H1 (cell line): Measurements from ENCODE around the gene IPO9. TPM values are rescaled to one million over a fixed set of nuclear protein-coding genes. Genes with fewer than 3 reads are reported as not detected.

Source experiments
- CTCF ChIA-PET: fragments of 300-600 bp; sonication (Branson Sonifier 250); formaldehyde crosslinking; loops from one replicate; lab custom pipeline; 2021; ENCODE audit not compliant: partially characterized antibody; lab: Charles Lee
- POLR2A ChIA-PET: fragments of 300-600 bp; sonication (Branson Sonifier 250); formaldehyde crosslinking; loops from one replicate; lab custom pipeline; 2021; ENCODE audit warnings: inconsistent platforms; ENCODE audit not compliant: partially characterized antibody; lab: Charles Lee
- DNase-seq, 2 experiments: peaks; one replicate each; pipeline versions ENCODE4 v3.0.0 to v3.0.0-alpha.2; 2010 to 2022; ENCODE audit warnings: low spot score in 2 of 2, low read depth in 1 of 2, mixed read lengths in 1 of 2
- FAIRE-seq: peaks from 2 replicates; lab custom pipeline; 2011; peaks lifted over from hg19 to GRCh38; lab: Jason Lieb, UNC
- H2AFZ ChIP-seq: 2 replicates; pipeline ENCODE4 v1.8.1; 2012; ENCODE audit warnings: low read length, inconsistent platforms
- H2AK5ac ChIP-seq: 2 replicates; pipeline ENCODE4 v1.6.1; 2013; ENCODE audit warnings: low read depth, low read length
- H2BK120ac ChIP-seq: replicated peaks from 2 replicates; pipeline ENCODE3; 2013; ENCODE audit warnings: low read depth, low read length, inconsistent platforms
- H2BK12ac ChIP-seq: 2 replicates; pipeline ENCODE4 v1.6.1; 2013; ENCODE audit warnings: low read depth, low read length
- H2BK15ac ChIP-seq: 2 replicates; pipeline ENCODE4 v1.6.1; 2013; ENCODE audit warnings: low read length
- H2BK20ac ChIP-seq: 2 replicates; pipeline ENCODE4 v1.6.1; 2013; ENCODE audit warnings: low read length
- H2BK5ac ChIP-seq: 2 replicates; pipeline ENCODE4 v1.6.1; 2013; ENCODE audit warnings: low read depth, low read length
- H3K14ac ChIP-seq: 2 replicates; pipeline ENCODE4 v1.6.1; 2013; ENCODE audit warnings: inconsistent platforms; ENCODE audit not compliant: insufficient read length
- H3K18ac ChIP-seq: 2 replicates; pipeline ENCODE4 v1.6.1; 2013; ENCODE audit warnings: low read length; ENCODE audit errors: extremely low read depth
- H3K23ac ChIP-seq: 2 replicates; pipeline ENCODE4 v1.6.1; 2013; ENCODE audit warnings: inconsistent platforms; ENCODE audit not compliant: insufficient read length
- H3K23me2 ChIP-seq: 2 replicates; pipeline ENCODE4 v1.6.1; 2013; ENCODE audit warnings: low read depth, low read length
- H3K27ac ChIP-seq: 2 replicates; pipeline ENCODE4 v1.6.1; 2011; ENCODE audit warnings: low read depth, low read length, inconsistent platforms
- H3K27me3 ChIP-seq, 4 experiments: replicated peaks in 1 of 4; 1 replicate in 1 of 4; 2 replicates in 3 of 4; pipeline versions ENCODE4 v1.6.1 to v1.8.1; 2011 to 2013; ENCODE audit warnings: low read length in 3 of 4, mild to moderate bottlenecking in 3 of 4, inconsistent platforms in 2 of 4, mixed read lengths in 2 of 4, moderate library complexity in 1 of 4; ENCODE audit not compliant: control insufficient read depth in 3 of 4, insufficient read depth in 3 of 4; ENCODE audit errors: extremely low read depth in 1 of 4
- H3K36me3 ChIP-seq, 4 experiments: 2 replicates each; pipeline versions ENCODE4 v1.6.1 to v1.8.1; 2011 to 2013; ENCODE audit warnings: mild to moderate bottlenecking in 4 of 4, low read length in 3 of 4, moderate library complexity in 2 of 4, control low read depth in 1 of 4, inconsistent platforms in 1 of 4; ENCODE audit not compliant: insufficient read depth in 4 of 4, control insufficient read depth in 2 of 4
- H3K4ac ChIP-seq: replicated peaks from 2 replicates; pipeline ENCODE3; 2013; ENCODE audit warnings: low read length, low read depth, mixed read lengths, inconsistent platforms; ENCODE audit not compliant: insufficient read length
- H3K4me1 ChIP-seq, 4 experiments: replicated peaks in 1 of 4; 1 replicate in 1 of 4; 2 replicates in 3 of 4; pipeline versions ENCODE4 v1.6.1 to v1.8.1; 2011 to 2013; ENCODE audit warnings: low read length in 3 of 4, inconsistent platforms in 2 of 4, mixed read lengths in 1 of 4; ENCODE audit not compliant: insufficient read depth in 4 of 4, control insufficient read depth in 3 of 4
- H3K4me2 ChIP-seq, 2 experiments: 2 replicates each; pipeline versions ENCODE4 v1.6.1 to v1.8.1; 2011 to 2013; ENCODE audit warnings: low read depth in 2 of 2, low read length in 2 of 2, control low read depth in 1 of 2, inconsistent platforms in 1 of 2, mild to moderate bottlenecking in 1 of 2; ENCODE audit not compliant: insufficient read depth in 1 of 2
- H3K4me3 ChIP-seq, 4 experiments: fragments of 200-600, 300-600 bp in 1 of 4; sonication (generic), shearing (Covaris generic), sonication (Bioruptor Twin) in 1 of 4; 2 replicates each; pipeline versions ENCODE4 v1.5.1 to v1.8.1; 2011 to 2016; ENCODE audit warnings: low read length in 4 of 4, low read depth in 3 of 4, control low read depth in 2 of 4, inconsistent platforms in 2 of 4, mild to moderate bottlenecking in 2 of 4, mixed read lengths in 1 of 4, moderate library complexity in 1 of 4; ENCODE audit not compliant: insufficient read depth in 2 of 4; ENCODE audit errors: extremely low read depth in 1 of 4
- H3K56ac ChIP-seq: replicated peaks from 2 replicates; pipeline ENCODE3; 2013; ENCODE audit warnings: low read depth, mild to moderate bottlenecking, mixed read lengths, low read length, inconsistent platforms; ENCODE audit not compliant: insufficient read length
- H3K79me1 ChIP-seq: 2 replicates; pipeline ENCODE4 v1.6.1; 2013; ENCODE audit warnings: low read depth, low read length, control low read depth
- H3K79me2 ChIP-seq, 2 experiments: 2 replicates each; pipeline versions ENCODE4 v1.6.1 to v1.8.1; 2012 to 2013; ENCODE audit warnings: low read length in 2 of 2, mild to moderate bottlenecking in 2 of 2, inconsistent platforms in 1 of 2; ENCODE audit not compliant: insufficient read depth in 2 of 2, control insufficient read depth in 1 of 2
- H3K9ac ChIP-seq, 4 experiments: replicated peaks in 1 of 4; 1 replicate in 1 of 4; 2 replicates in 3 of 4; pipeline versions ENCODE4 v1.6.1 to v1.8.1; 2011 to 2013; ENCODE audit warnings: low read depth in 3 of 4, low read length in 3 of 4, control low read depth in 2 of 4, mild to moderate bottlenecking in 2 of 4, moderate library complexity in 2 of 4, inconsistent platforms in 1 of 4; ENCODE audit errors: extremely low read depth in 1 of 4
- H3K9me3 ChIP-seq, 2 experiments: 2 replicates each; pipeline versions ENCODE4 v1.6.1 to v1.8.1; 2012 to 2013; ENCODE audit warnings: mild to moderate bottlenecking in 2 of 2, moderate library complexity in 2 of 2, control low read depth in 1 of 2, inconsistent platforms in 1 of 2, low read depth in 1 of 2, low read length in 1 of 2, mixed read lengths in 1 of 2; ENCODE audit not compliant: insufficient read depth in 2 of 2
- H4K20me1 ChIP-seq, 2 experiments: replicated peaks in 1 of 2; 2 replicates each; pipeline versions ENCODE3 to v1.8.1; 2011 to 2013; ENCODE audit warnings: inconsistent platforms in 2 of 2, low read length in 2 of 2, mild to moderate bottlenecking in 1 of 2; ENCODE audit not compliant: insufficient read depth in 2 of 2, control insufficient read depth in 1 of 2
- H4K5ac ChIP-seq: 2 replicates; pipeline ENCODE4 v1.6.1; 2013; ENCODE audit warnings: low read length, low read depth, mixed read lengths, inconsistent platforms; ENCODE audit not compliant: insufficient read length
- H4K8ac ChIP-seq: 2 replicates; pipeline ENCODE4 v1.8.0; 2013; ENCODE audit warnings: mild to moderate bottlenecking, moderate library complexity, low read length, inconsistent platforms; ENCODE audit not compliant: insufficient read depth; ENCODE audit errors: extremely low read depth
- H4K91ac ChIP-seq: replicated peaks from 2 replicates; pipeline ENCODE3; 2013; ENCODE audit warnings: low read length, mixed read lengths, inconsistent platforms; ENCODE audit not compliant: insufficient read length
- BCL11A ChIP-seq, 2 experiments: IDR thresholded peaks; one replicate each; pipeline ENCODE4 v1.6.1; 2011; ENCODE audit warnings: low read depth in 2 of 2, low read length in 2 of 2, mild to moderate bottlenecking in 2 of 2
- TAF7 ChIP-seq: optimal IDR thresholded peaks from 2 replicates; pipeline ENCODE3; 2011; ENCODE audit warnings: low read depth, mild to moderate bottlenecking, inconsistent platforms, low read length, moderate library complexity, borderline replicate concordance
- WGBS, 2 experiments: shearing (Covaris generic) in 1 of 2; methylation state at CpG; one replicate each; pipeline versions ENCODE4 v1.1.6 to v1.1.7; 2013 to 2015; ENCODE audit warnings: low lambda C conversion rate in 2 of 2, mixed read lengths in 2 of 2, inconsistent platforms in 1 of 2, low coverage in 1 of 2, missing lambda C conversion rate in 1 of 2; ENCODE audit not compliant: insufficient replicate concordance in 2 of 2, insufficient coverage in 1 of 2, insufficient read length in 1 of 2; ENCODE audit errors: extremely low coverage in 1 of 2, missing lambda C conversion rate in 1 of 2; 5-methylcytosine and 5-hydroxymethylcytosine counted together
- polyA plus RNA-seq, 7 experiments: library from polyadenylated mRNA; depleted of rRNA in 3 of 7; stranded (reverse) in 5 of 7; unstranded in 2 of 7; fragments of >200 nt in 5 of 7; fragments of 200-250 nt in 2 of 7; gene quantifications; 1 replicate in 5 of 7; 2 replicates in 1 of 7; 4 replicates in 1 of 7; pipeline versions ENCODE4 v1.2.1 to v1.2.3, GENCODE V29; 2011 to 2013; ENCODE audit warnings: missing spikeins in 2 of 7, mixed read lengths in 2 of 7
- total RNA-seq: library from RNA; stranded (reverse); fragmentation: NEBNext Ultra II Directional; extraction: Animal tissue kit (Norgen Biotek cat#: 25700); gene quantifications from 2 replicates; pipeline ENCODE4 v1.2.1, GENCODE V29; 2021

The IPO9 gene
- total and polyA plus RNA-seq, 2 of the 8 experiments (the other 6 are each of a cell fraction or from before 2014, with no cell fraction given), result 61.0 to 122 TPM

DNA sequence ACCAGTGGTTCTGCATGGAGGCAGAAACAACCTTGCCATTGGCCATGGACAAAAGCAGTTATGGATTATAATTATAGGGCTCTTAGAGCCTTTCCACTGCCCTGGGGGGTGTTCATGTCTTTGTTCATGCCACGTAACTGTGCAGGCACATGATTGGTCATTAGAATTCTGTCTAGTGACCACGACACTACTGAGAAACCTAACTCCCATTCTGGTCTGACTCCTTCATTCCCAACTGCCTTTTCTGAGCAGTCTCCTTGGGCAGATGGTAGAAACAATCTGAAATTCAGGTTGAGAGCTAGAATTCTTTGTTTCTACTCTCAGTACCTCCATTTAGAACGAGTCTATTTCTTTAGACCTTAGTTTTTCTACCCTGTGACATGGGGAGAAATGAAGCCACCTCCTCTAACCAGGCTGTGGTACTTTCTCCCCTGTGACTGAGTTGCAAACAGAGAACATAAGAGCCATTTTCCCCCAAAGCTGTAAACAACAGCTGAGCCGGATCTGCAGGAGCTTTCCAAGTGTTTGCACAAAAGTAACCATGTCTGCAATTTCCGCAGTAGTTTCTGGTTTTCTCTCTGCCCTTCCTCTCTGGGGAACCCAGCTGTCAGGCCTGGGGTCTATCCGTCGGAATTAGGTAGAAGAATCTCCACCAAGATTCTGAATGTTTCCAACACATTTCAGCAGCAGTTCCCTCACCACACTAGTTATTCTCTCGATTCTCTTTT is 37.7 kb upstream of the IPO9 start:
- H3K27ac ChIP-seq, result no peak overlapping the region
- peaks cover 3% of the 10 kb centered on the region; the same call in 1 of the 2 replicates for H3K23me2 ChIP-seq
- no peaks in the 10 kb centered on the region for H3K79me2 ChIP-seq
- no peak overlapping the region for H4K8ac ChIP-seq
- no peak for FAIRE-seq
- H4K20me1 ChIP-seq, result no peaks in the 10 kb centered on the region
- H2BK20ac ChIP-seq, result no peak overlapping the region
- H2BK15ac ChIP-seq, result no peak overlapping the region
- H3K36me3 ChIP-seq, result peaks cover 26 to 69% (median 53%) of the 10 kb centered on the region in 4 experiments
- H2AK5ac ChIP-seq, result no peak overlapping the region
- H3K18ac ChIP-seq, result no peak overlapping the region
- 86% methylated on average over 8 of the region's 8 CpGs; no CpG with 5 or more reads in 1 of the 2 experiments for WGBS, 2 experiments
- H3K4me3 ChIP-seq, result no peak overlapping the region
- H3K56ac ChIP-seq, result no peak overlapping the region
- H3K9me3 ChIP-seq, result no peaks in the 10 kb centered on the region
- H3K4me2 ChIP-seq, result no peak overlapping the region
- no peak overlapping the region for H2AFZ ChIP-seq
- no peak overlapping the region for H4K91ac ChIP-seq
- no peak overlapping the region for H2BK120ac ChIP-seq
- no peak overlapping the region for H3K4ac ChIP-seq
- H2BK5ac ChIP-seq, result no peak overlapping the region
- ChIA-PET POLR2A (no interaction called here), CTCF (interaction anchor here (0.6 to 19.1 kb wide), 19 partner anchors 8 to 309 kb away, joined by 3 to 823 read pairs (median 4); no protein-coding TSS in a partner anchor)
- no peak overlapping the region for H4K5ac ChIP-seq
- H2BK12ac ChIP-seq, result no peak overlapping the region
- H3K14ac ChIP-seq, result no peak overlapping the region
- H3K9ac ChIP-seq, result no peak overlapping the region
- no peaks in the 10 kb centered on the region for H3K79me1 ChIP-seq
- H3K4me1 ChIP-seq, result no peaks in the 10 kb centered on the region
- H3K23ac ChIP-seq, result no peak overlapping the region
- DNase-seq, result no peak
- H3K27me3 ChIP-seq, result no peaks in the 10 kb centered on the region
- no peak for TF ChIP-seq BCL11A (IDR thresholded peaks at IDR 0.05; ENCODE audit: low read depth in 2 of 2, low read length in 2 of 2)
- TF ChIP-seq TAF7, result no peak
